ENCODE results near the gene GOLGA1. TPM values are rescaled to one million over a fixed set of nuclear protein-coding genes. Genes with fewer than 3 reads are reported as not detected.

GOLGA1 gene
- polyA plus RNA-seq, 1 donor (not counting 4 experiments of a cell fraction or from before 2014, with no cell fraction given): 7.4 TPM

DNA sequence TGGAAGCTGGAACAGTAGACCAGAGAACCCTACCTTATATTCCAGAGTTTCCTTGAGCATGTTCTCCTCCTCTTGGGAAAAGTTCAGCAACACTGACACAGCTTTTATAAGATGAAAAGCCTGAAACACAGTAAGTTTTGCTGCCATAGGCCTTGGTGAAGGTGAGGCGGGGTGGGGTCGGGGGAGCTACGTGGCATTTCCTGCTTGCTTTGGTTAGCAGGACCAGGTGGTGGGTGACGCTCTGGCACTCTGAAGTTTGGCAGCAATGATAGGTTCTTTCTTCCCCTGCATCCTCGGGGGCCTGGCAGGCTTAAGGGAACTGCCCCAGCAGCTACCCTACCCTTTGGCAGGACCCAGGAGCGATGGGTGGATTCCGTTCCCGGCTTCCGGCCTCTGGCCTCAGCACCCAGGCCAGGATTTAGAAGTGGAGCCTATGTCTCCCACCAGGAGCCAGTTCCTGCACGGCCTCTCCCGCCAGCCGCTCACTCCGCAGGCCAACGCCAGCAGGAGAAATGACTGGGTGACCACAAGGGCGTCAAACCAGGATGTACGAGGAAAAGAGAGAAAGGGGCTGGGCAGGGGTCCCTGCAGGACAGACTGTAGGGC is 59.6 kb downstream of the GOLGA1 start:
- DNase-seq (ENCODE audit: low read depth, low spot score): no peak
- H3K36me3 ChIP-seq (ENCODE audit: control insufficient read depth in 2 of 2, extremely low read depth in 1 of 2, insufficient read depth in 2 of 2, low read length in 2 of 2): peaks cover 20 to 30% of the 10 kb centered on the region in 2 experiments
- no peak for FAIRE-seq
- no peaks in the 10 kb centered on the region for H3K9me3 ChIP-seq (ENCODE audit: control insufficient read depth, low read depth, low read length)
- H3K4me3 ChIP-seq (ENCODE audit: control insufficient read depth in 2 of 3, extremely low read depth in 1 of 3, insufficient read depth in 2 of 3, low read depth in 1 of 3, low read length in 3 of 3): no peak overlapping the region
- H4K20me1 ChIP-seq (ENCODE audit: control insufficient read depth, extremely low read depth, insufficient read depth, low read length): peaks cover 4% of the 10 kb centered on the region
- H3K27ac ChIP-seq (ENCODE audit: control insufficient read depth, insufficient read depth, low read length): no peak overlapping the region
- no peaks in the 10 kb centered on the region for H3K9me1 ChIP-seq (ENCODE audit: control insufficient read depth, extremely low read depth, insufficient read depth, low read length)
- dilution Hi-C loops (cut with MboI; ENCODE audit: extremely low pct_ligation_motif_present, low sequenced_read_pairs): no loop called here
- no peaks in the 10 kb centered on the region for H3K4me1 ChIP-seq (ENCODE audit: control insufficient read depth, extremely low read depth, insufficient read depth, low read length)
- H3K27me3 ChIP-seq (ENCODE audit: control insufficient read depth, extremely low read depth, insufficient read depth, low read length): no peaks in the 10 kb centered on the region
- H2AFZ ChIP-seq (ENCODE audit: control insufficient read depth, low read length): no peak overlapping the region
- H3K4me2 ChIP-seq (ENCODE audit: control insufficient read depth, extremely low read depth, insufficient read depth, low read depth, low read length): no peak overlapping the region
- H3K9ac ChIP-seq (ENCODE audit: control insufficient read depth, extremely low read depth, insufficient read depth, low read length): no peak overlapping the region
- TF ChIP-seq, protein P1, sequence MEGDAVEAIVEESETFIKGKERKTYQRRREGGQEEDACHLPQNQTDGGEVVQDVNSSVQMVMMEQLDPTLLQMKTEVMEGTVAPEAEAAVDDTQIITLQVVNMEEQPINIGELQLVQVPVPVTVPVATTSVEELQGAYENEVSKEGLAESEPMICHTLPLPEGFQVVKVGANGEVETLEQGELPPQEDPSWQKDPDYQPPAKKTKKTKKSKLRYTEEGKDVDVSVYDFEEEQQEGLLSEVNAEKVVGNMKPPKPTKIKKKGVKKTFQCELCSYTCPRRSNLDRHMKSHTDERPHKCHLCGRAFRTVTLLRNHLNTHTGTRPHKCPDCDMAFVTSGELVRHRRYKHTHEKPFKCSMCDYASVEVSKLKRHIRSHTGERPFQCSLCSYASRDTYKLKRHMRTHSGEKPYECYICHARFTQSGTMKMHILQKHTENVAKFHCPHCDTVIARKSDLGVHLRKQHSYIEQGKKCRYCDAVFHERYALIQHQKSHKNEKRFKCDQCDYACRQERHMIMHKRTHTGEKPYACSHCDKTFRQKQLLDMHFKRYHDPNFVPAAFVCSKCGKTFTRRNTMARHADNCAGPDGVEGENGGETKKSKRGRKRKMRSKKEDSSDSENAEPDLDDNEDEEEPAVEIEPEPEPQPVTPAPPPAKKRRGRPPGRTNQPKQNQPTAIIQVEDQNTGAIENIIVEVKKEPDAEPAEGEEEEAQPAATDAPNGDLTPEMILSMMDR (optimal IDR thresholded peaks at IDR 0.05 in 1 of 3, IDR thresholded peaks at IDR 0.05 in 1 of 3, conservative IDR thresholded peaks at IDR 0.05 in 1 of 3; ENCODE audit: extremely low read depth in 1 of 3, insufficient read depth in 2 of 3, low read length in 3 of 3): no peak
- TF ChIP-seq EZH2 (IDR thresholded peaks at IDR 0.05; ENCODE audit: low read length): no peak
- H3K79me2 ChIP-seq (ENCODE audit: control insufficient read depth, insufficient read depth, low read length): peaks cover 5% of the 10 kb centered on the region

DNA sequence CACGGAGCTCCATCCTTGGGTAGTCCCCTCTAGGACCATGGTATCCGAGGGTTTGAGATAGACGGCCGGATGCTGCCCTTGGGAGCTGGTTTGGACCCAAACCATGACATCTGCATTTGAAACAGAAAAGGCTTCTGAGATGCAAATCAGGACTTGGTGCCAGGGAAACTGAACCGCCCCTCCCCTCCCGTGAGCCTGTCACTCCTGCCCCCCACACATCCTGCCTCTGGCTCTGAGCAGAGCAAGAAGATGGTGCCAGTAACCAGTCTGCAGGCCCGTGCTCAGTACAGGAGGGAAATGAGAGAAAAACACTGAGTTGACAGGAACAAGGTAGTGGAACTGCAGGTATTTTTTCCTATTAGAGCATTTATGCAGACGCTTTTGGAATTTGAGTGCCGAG is 60.4 kb downstream of the GOLGA1 start:
- FAIRE-seq: no peak
- TF ChIP-seq, protein P1 (optimal IDR thresholded peaks at IDR 0.05 in 1 of 3, IDR thresholded peaks at IDR 0.05 in 1 of 3, conservative IDR thresholded peaks at IDR 0.05 in 1 of 3; ENCODE audit: extremely low read depth in 1 of 3, insufficient read depth in 2 of 3, low read length in 3 of 3): no peak
- no peak for TF ChIP-seq EZH2 (IDR thresholded peaks at IDR 0.05; ENCODE audit: low read length)
- H3K27me3 ChIP-seq (ENCODE audit: control insufficient read depth, extremely low read depth, insufficient read depth, low read length): no peaks in the 10 kb centered on the region
- no peak overlapping the region for H3K27ac ChIP-seq (ENCODE audit: control insufficient read depth, insufficient read depth, low read length)
- no peaks in the 10 kb centered on the region for H3K4me1 ChIP-seq (ENCODE audit: control insufficient read depth, extremely low read depth, insufficient read depth, low read length)
- no peak for DNase-seq (ENCODE audit: low read depth, low spot score)
- H3K9ac ChIP-seq (ENCODE audit: control insufficient read depth, extremely low read depth, insufficient read depth, low read length): no peak overlapping the region
- H3K4me3 ChIP-seq (ENCODE audit: control insufficient read depth in 2 of 3, extremely low read depth in 1 of 3, insufficient read depth in 2 of 3, low read depth in 1 of 3, low read length in 3 of 3): no peak overlapping the region
- H3K9me1 ChIP-seq (ENCODE audit: control insufficient read depth, extremely low read depth, insufficient read depth, low read length): no peaks in the 10 kb centered on the region
- peaks cover 5% of the 10 kb centered on the region for H4K20me1 ChIP-seq (ENCODE audit: control insufficient read depth, extremely low read depth, insufficient read depth, low read length)
- peaks cover 21 to 37% of the 10 kb centered on the region in 2 experiments for H3K36me3 ChIP-seq (ENCODE audit: control insufficient read depth in 2 of 2, extremely low read depth in 1 of 2, insufficient read depth in 2 of 2, low read length in 2 of 2)
- H3K9me3 ChIP-seq (ENCODE audit: control insufficient read depth, low read depth, low read length): no peaks in the 10 kb centered on the region
- H3K4me2 ChIP-seq (ENCODE audit: control insufficient read depth, extremely low read depth, insufficient read depth, low read depth, low read length): no peak overlapping the region
- peaks cover 10% of the 10 kb centered on the region for H3K79me2 ChIP-seq (ENCODE audit: control insufficient read depth, insufficient read depth, low read length)
- dilution Hi-C loops (cut with MboI; ENCODE audit: extremely low pct_ligation_motif_present, low sequenced_read_pairs): no loop called here
- no peak overlapping the region for H2AFZ ChIP-seq (ENCODE audit: control insufficient read depth, low read length)
